ENCODE data around the gene RAB44. TPM values are rescaled to one million over a fixed set of nuclear protein-coding genes. Genes with fewer than 3 reads are reported as not detected.

Gene RAB44
- total RNA-seq, 4 donors from 2014 or later: 0.30 to 1.0 (median 0.63) TPM

DNA sequence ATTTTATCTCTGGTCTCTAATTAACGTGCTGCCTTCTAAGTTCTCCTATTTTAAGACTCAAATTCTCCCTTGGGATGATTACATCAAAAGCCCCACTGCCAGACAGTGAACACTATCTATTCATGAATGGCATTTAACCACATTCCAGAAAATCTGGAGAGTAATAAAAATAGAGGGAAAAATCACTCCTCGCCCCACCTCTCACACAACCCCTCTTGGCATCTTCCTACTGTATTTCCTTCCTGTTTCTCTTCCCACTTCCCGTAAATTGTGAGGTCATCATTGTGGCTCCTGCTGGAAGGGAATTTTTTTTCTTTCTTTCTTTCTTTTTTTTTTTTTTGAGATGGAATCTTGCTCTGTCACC is 31.5 kb downstream of the RAB44 start:
- WGBS, 2 donors: 15 to 21% methylated on average over 3 of the region's 3 CpGs
- TF ChIP-seq, protein P1, sequence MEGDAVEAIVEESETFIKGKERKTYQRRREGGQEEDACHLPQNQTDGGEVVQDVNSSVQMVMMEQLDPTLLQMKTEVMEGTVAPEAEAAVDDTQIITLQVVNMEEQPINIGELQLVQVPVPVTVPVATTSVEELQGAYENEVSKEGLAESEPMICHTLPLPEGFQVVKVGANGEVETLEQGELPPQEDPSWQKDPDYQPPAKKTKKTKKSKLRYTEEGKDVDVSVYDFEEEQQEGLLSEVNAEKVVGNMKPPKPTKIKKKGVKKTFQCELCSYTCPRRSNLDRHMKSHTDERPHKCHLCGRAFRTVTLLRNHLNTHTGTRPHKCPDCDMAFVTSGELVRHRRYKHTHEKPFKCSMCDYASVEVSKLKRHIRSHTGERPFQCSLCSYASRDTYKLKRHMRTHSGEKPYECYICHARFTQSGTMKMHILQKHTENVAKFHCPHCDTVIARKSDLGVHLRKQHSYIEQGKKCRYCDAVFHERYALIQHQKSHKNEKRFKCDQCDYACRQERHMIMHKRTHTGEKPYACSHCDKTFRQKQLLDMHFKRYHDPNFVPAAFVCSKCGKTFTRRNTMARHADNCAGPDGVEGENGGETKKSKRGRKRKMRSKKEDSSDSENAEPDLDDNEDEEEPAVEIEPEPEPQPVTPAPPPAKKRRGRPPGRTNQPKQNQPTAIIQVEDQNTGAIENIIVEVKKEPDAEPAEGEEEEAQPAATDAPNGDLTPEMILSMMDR (IDR thresholded peaks at IDR 0.05): no peak
- TF ChIP-seq POLR2A (IDR thresholded peaks at IDR 0.05) (no peak), EP300 (IDR thresholded peaks at IDR 0.05) (no peak)
- H3K36me3 ChIP-seq: no peaks in the 10 kb centered on the region
- no peak for DNase-seq (ENCODE audit: low spot score in 2 of 2)
- no peaks in the 10 kb centered on the region for H3K9me3 ChIP-seq
- no peak overlapping the region for H3K27ac ChIP-seq
- no peak overlapping the region for H3K4me3 ChIP-seq
- peaks cover 0 to 12% (median 0%) of the 10 kb centered on the region in 4 donors for H3K4me1 ChIP-seq
- H3K27me3 ChIP-seq: no peaks in the 10 kb centered on the region

DNA sequence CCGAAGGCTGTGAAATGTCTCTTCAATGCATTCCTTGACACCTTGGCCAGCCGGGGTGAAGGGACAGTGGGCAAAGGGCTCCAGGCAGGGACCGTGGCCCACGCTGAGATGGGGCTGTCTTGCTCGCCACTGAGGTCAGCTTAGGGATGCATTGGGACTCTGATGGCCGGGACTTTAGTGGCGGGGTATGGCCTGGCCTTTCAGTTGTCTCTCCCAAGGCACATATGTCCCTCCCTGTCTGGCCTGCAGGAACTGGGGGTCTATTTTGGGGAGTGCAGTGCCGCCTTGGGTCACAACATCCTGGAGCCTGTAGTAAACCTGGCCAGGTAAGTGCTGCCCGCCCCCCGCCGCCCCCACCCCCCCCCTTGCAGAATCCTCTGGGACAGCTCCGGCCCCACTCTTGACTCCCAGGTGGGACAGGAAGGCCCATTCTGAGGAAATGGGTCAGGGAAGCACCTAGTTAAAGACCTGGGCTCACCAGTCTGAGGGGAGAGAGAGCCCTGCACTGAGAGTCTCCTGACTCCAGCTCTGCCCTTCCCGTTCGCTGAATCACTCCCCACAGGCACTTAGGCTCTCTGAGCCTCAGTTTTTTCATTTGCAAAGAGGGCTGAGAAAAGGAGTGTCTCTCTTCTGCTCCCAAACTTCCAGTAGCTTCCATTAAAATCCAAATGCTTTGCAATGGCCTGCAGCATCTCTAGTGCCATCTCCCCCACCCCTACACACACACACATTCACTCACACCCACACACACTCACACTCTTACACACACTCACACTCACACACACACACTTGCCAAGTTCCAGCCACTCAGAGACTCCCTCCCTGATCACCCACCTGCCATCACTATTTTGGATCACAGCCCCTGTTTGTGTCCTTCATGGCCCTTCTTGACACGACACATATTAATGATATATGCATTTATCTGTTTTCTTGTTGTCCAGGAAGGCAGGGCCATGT is 33.1 kb downstream of the RAB44 start:
- TF ChIP-seq EP300 (IDR thresholded peaks at IDR 0.05): no peak
- TF ChIP-seq, protein P1 (IDR thresholded peaks at IDR 0.05): no peak
- no peak for TF ChIP-seq POLR2A (IDR thresholded peaks at IDR 0.05)
- no peaks in the 10 kb centered on the region for H3K36me3 ChIP-seq
- H3K4me3 ChIP-seq: no peak overlapping the region
- WGBS, 2 donors: 79 to 88% methylated on average over 10 to 15 of the region's 15 CpGs
- H3K9me3 ChIP-seq: no peaks in the 10 kb centered on the region
- no peak overlapping the region for H3K27ac ChIP-seq
- no peak for DNase-seq (ENCODE audit: low spot score in 2 of 2)
- no peaks in the 10 kb centered on the region for H3K27me3 ChIP-seq
- peaks cover 0 to 27% (median 8%) of the 10 kb centered on the region in 4 donors for H3K4me1 ChIP-seq

DNA sequence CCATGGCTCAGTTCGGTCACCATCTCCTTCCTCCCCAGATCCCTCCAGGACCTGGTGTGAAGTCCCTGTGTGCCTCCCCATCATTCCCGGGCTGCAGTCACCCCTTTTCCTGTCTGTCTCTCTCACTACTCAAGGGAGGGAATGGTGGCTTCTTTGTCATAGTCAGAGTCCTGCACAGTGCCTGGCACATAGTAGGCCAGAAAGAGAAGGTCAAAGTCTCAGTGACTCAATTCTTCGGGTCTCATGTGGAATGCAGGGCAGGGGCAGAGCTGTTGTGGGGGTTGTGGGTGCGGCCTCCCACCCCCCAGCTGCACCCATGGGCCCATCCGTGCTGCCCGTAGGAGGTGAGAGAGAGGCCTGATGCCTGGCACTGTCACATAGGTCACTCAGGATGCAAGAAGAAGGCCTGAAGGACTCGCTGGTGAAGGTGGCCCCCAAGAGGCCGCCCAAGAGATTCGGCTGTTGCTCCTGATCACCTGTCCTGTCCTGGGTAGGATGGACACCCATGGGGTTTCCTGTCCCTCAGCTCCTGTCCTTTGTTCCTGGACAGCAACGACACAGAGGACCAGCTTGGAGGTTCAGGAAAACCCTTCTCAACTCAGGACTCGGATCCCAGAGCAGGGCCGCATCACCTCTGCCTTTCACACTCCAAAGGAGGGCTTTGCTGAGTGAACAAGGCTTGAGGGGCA is 34.1 kb downstream of the RAB44 start:
- Histone ChIP-seq H3K4me1 (peaks cover 0 to 32% (median 10%) of the 10 kb centered on the region in 4 donors), H3K9me3 (no peaks in the 10 kb centered on the region), H3K27me3 (no peaks in the 10 kb centered on the region), H3K4me3 (no peak overlapping the region), H3K27ac (no peak overlapping the region), H3K36me3 (no peaks in the 10 kb centered on the region)
- TF ChIP-seq POLR2A (IDR thresholded peaks at IDR 0.05) (no peak), EP300 (IDR thresholded peaks at IDR 0.05) (no peak)
- TF ChIP-seq, protein P1 (IDR thresholded peaks at IDR 0.05): no peak
- DNase-seq (ENCODE audit: low spot score in 2 of 2): no peak
- WGBS, 2 donors: 86 to 87% methylated on average over 12 of the region's 12 CpGs

DNA sequence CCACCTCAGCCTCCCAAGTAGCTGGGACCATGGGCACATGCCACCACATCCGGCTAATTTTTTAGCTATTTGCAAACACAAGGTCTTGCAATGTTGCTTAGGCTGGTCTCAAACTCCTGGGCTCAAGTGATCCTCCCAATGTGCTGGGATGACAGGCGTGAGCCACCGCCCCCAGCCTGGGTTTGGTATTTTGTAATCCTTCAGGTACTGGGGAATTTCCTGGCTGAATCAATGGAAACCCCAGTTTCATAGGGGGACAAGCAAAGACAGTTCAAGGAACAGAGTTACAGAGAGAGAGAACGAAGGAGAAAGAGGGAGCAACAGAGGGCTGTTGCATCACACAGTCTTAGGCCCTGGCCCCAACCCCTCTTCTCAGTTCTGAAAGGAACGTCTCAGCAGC is 35.7 kb downstream of the RAB44 start:
- WGBS, 2 donors: 88 to 95% methylated on average over 5 of the region's 5 CpGs
- TF ChIP-seq EP300 (IDR thresholded peaks at IDR 0.05): no peak
- TF ChIP-seq, protein P1 (IDR thresholded peaks at IDR 0.05): no peak
- TF ChIP-seq POLR2A (IDR thresholded peaks at IDR 0.05): no peak
- Histone ChIP-seq H3K4me1 (peaks cover 0 to 32% (median 10%) of the 10 kb centered on the region in 4 donors), H3K9me3 (no peaks in the 10 kb centered on the region), H3K36me3 (no peaks in the 10 kb centered on the region), H3K27ac (no peak overlapping the region), H3K27me3 (no peaks in the 10 kb centered on the region), H3K4me3 (no peak overlapping the region)
- no peak for DNase-seq (ENCODE audit: low spot score in 2 of 2)

Measured in tibial nerve (tissue), 4 donors.